Karpas-422 (cell line): ENCODE data around the gene MOV10L1. TPM values are rescaled to one million over a fixed set of nuclear protein-coding genes. Genes with fewer than 3 reads are reported as not detected.

Experiments
- DNase-seq: peaks from one replicate; pipeline ENCODE4 v3.0.0-alpha.2; 2015
- H2AFZ ChIP-seq: fragments of 200-600 bp; sonication (generic); 2 replicates; pipeline ENCODE4 v1.6.1; 2014; ENCODE audit warnings: antibody characterized with exemption, low read length, mixed read lengths
- H3K27ac ChIP-seq: fragments of 200-600 bp; sonication (generic); 2 replicates; pipeline ENCODE4 v1.5.1; 2014; ENCODE audit warnings: mild to moderate bottlenecking, low read length, moderate library complexity
- H3K27me3 ChIP-seq: fragments of 200-600 bp; sonication (generic); 2 replicates; pipeline ENCODE4 v1.6.1; 2014; ENCODE audit warnings: low read length, mixed read lengths
- H3K36me3 ChIP-seq: fragments of 200-600 bp; sonication (generic); 2 replicates; pipeline ENCODE4 v1.6.1; 2014; ENCODE audit warnings: low read length, mixed read lengths; ENCODE audit not compliant: insufficient read depth
- H3K4me1 ChIP-seq: fragments of 200-600 bp; sonication (generic); 2 replicates; pipeline ENCODE4 v1.6.1; 2014; ENCODE audit warnings: mild to moderate bottlenecking, low read length, mixed read lengths
- H3K4me2 ChIP-seq: fragments of 200-600 bp; sonication (generic); 2 replicates; pipeline ENCODE4 v1.6.1; 2014; ENCODE audit warnings: low read length, low read depth, mild to moderate bottlenecking; ENCODE audit not compliant: poor library complexity, severe bottlenecking
- H3K4me3 ChIP-seq: fragments of 200-600 bp; sonication (generic); 2 replicates; pipeline ENCODE4 v1.5.1; 2014; ENCODE audit warnings: mild to moderate bottlenecking, antibody characterized with exemption, low read length, mixed read lengths
- H3K79me2 ChIP-seq: fragments of 200-600 bp; sonication (generic); 2 replicates; pipeline ENCODE4 v1.6.1; 2014; ENCODE audit warnings: mild to moderate bottlenecking, low read length, mixed read lengths
- H3K9ac ChIP-seq: fragments of 200-600 bp; sonication (generic); 2 replicates; pipeline ENCODE4 v1.6.0; 2014; ENCODE audit warnings: low read length
- H3K9me2 ChIP-seq: fragments of 200-600 bp; sonication (generic), shearing (Covaris generic); replicated peaks from 2 replicates; pipeline ENCODE4 v1.6.0; 2014; ENCODE audit warnings: mild to moderate bottlenecking, low read length, moderate library complexity; ENCODE audit not compliant: insufficient read depth
- H3K9me3 ChIP-seq: fragments of 300-700, 200-600 bp; sonication (generic); 2 replicates; pipeline ENCODE4 v1.6.1; 2014; ENCODE audit warnings: low read length, mixed read lengths
- H4K20me1 ChIP-seq: fragments of 200-600 bp; sonication (generic); 2 replicates; pipeline ENCODE4 v1.6.1; 2014; ENCODE audit warnings: mild to moderate bottlenecking, antibody characterized with exemption, low read length, low read depth; ENCODE audit not compliant: insufficient read depth
- total RNA-seq: library from RNA; depleted of rRNA; stranded (reverse); fragments of >200 nt; shearing (Covaris generic); gene quantifications from 2 replicates; pipeline ENCODE4 v1.2.3, GENCODE V29; 2014; ENCODE audit warnings: low replicate concordance

MOV10L1 gene
- total RNA-seq, 1 experiment from 2014 or later: 2.9 TPM

- Histone ChIP-seq H3K79me2 (no peaks in the 10 kb centered on the region), H4K20me1 (no peaks in the 10 kb centered on the region), H3K27me3 (no peaks in the 10 kb centered on the region), H3K9me3 (no peaks in the 10 kb centered on the region), H3K36me3 (no peaks in the 10 kb centered on the region), H3K4me1 (peaks cover 8% of the 10 kb centered on the region), H3K27ac (no peak overlapping the region), H3K9me2 (no peaks in the 10 kb centered on the region), H3K4me2 (no peak overlapping the region), H3K4me3 (no peak overlapping the region), H2AFZ (no peak overlapping the region), H3K9ac (no peak overlapping the region)
- DNase-seq: no peak
Measured at GRCh38 chr22:50171965-50172421, 82.2 kb downstream of the MOV10L1 start.

GRCh38 chr22:50173311-50173982 is 83.6 kb downstream of the MOV10L1 start:
- peaks cover 8% of the 10 kb centered on the region for H3K4me1 ChIP-seq
- H2AFZ ChIP-seq: no peak overlapping the region
- no peaks in the 10 kb centered on the region for H4K20me1 ChIP-seq
- no peak overlapping the region for H3K4me2 ChIP-seq
- H3K9me2 ChIP-seq: no peaks in the 10 kb centered on the region
- H3K27me3 ChIP-seq: no peaks in the 10 kb centered on the region
- H3K9me3 ChIP-seq: no peaks in the 10 kb centered on the region
- no peak overlapping the region for H3K9ac ChIP-seq
- no peaks in the 10 kb centered on the region for H3K79me2 ChIP-seq
- no peaks in the 10 kb centered on the region for H3K36me3 ChIP-seq
- H3K4me3 ChIP-seq: no peak overlapping the region
- no peak overlapping the region for H3K27ac ChIP-seq
- DNase-seq: peak; percentile 76

GRCh38 chr22:50173983-50174355 is 84.2 kb downstream of the MOV10L1 start:
- no peak overlapping the region for H2AFZ ChIP-seq
- no peak overlapping the region for H3K9ac ChIP-seq
- H3K79me2 ChIP-seq: no peaks in the 10 kb centered on the region
- H3K9me2 ChIP-seq: no peaks in the 10 kb centered on the region
- H3K4me2 ChIP-seq: no peak overlapping the region
- no peaks in the 10 kb centered on the region for H3K36me3 ChIP-seq
- no peak overlapping the region for H3K4me3 ChIP-seq
- H3K27ac ChIP-seq: no peak overlapping the region
- no peaks in the 10 kb centered on the region for H3K9me3 ChIP-seq
- peak; percentile 34 for DNase-seq
- peaks cover 8% of the 10 kb centered on the region for H3K4me1 ChIP-seq
- H4K20me1 ChIP-seq: no peaks in the 10 kb centered on the region
- H3K27me3 ChIP-seq: no peaks in the 10 kb centered on the region

- Histone ChIP-seq H3K4me3 (no peak overlapping the region), H2AFZ (no peak overlapping the region), H3K4me1 (peaks cover 8% of the 10 kb centered on the region), H4K20me1 (no peaks in the 10 kb centered on the region), H3K27me3 (no peaks in the 10 kb centered on the region), H3K4me2 (no peak overlapping the region), H3K9ac (no peak overlapping the region), H3K36me3 (no peaks in the 10 kb centered on the region), H3K27ac (no peak overlapping the region), H3K9me3 (no peaks in the 10 kb centered on the region), H3K79me2 (no peaks in the 10 kb centered on the region), H3K9me2 (no peaks in the 10 kb centered on the region)
- DNase-seq: peak; percentile 44
Measured at GRCh38 chr22:50174382-50175190, 84.8 kb downstream of the MOV10L1 start.

GRCh38 chr22:50175191-50175461 is 85.3 kb downstream of the MOV10L1 start:
- Histone ChIP-seq H3K79me2 (no peaks in the 10 kb centered on the region), H3K27me3 (no peaks in the 10 kb centered on the region), H3K9ac (no peak overlapping the region), H3K4me1 (peaks cover 8% of the 10 kb centered on the region), H3K4me2 (no peak overlapping the region), H2AFZ (no peak overlapping the region), H3K9me2 (no peaks in the 10 kb centered on the region), H3K9me3 (no peaks in the 10 kb centered on the region), H4K20me1 (no peaks in the 10 kb centered on the region), H3K36me3 (no peaks in the 10 kb centered on the region), H3K27ac (no peak overlapping the region), H3K4me3 (no peak overlapping the region)
- peak; percentile 20 for DNase-seq

- Histone ChIP-seq H3K4me1 (peaks cover 8% of the 10 kb centered on the region), H3K9ac (no peak overlapping the region), H3K27ac (no peak overlapping the region), H3K4me3 (no peak overlapping the region), H3K4me2 (no peak overlapping the region), H3K79me2 (no peaks in the 10 kb centered on the region), H3K36me3 (no peaks in the 10 kb centered on the region), H3K27me3 (no peaks in the 10 kb centered on the region), H3K9me2 (no peaks in the 10 kb centered on the region), H4K20me1 (no peaks in the 10 kb centered on the region), H2AFZ (no peak overlapping the region), H3K9me3 (no peaks in the 10 kb centered on the region)
- peak; percentile 31 for DNase-seq
Measured at GRCh38 chr22:50175921-50176849, 86.4 kb downstream of the MOV10L1 start.

GRCh38 chr22:50176850-50177536 is 87.2 kb downstream of the MOV10L1 start:
- peaks cover 8% of the 10 kb centered on the region for H3K4me1 ChIP-seq
- no peak for DNase-seq
- no peaks in the 10 kb centered on the region for H3K36me3 ChIP-seq
- no peak overlapping the region for H3K27ac ChIP-seq
- H4K20me1 ChIP-seq: no peaks in the 10 kb centered on the region
- H3K9me3 ChIP-seq: no peaks in the 10 kb centered on the region
- no peak overlapping the region for H2AFZ ChIP-seq
- H3K79me2 ChIP-seq: no peaks in the 10 kb centered on the region
- no peak overlapping the region for H3K4me3 ChIP-seq
- no peak overlapping the region for H3K4me2 ChIP-seq
- no peaks in the 10 kb centered on the region for H3K9me2 ChIP-seq
- H3K27me3 ChIP-seq: no peaks in the 10 kb centered on the region
- H3K9ac ChIP-seq: no peak overlapping the region
